Erythroblast (primary cell): Measurements from ENCODE around the gene PCDH9.

Experiments used
- GATA1 ChIP-seq: IDR thresholded peaks from 2 replicates; pipeline ENCODE4 v1.6.1; 2011; ENCODE audit warnings: low read depth, mild to moderate bottlenecking, control low read depth, low read length, moderate library complexity
- POLR2A ChIP-seq: IDR thresholded peaks from 2 replicates; pipeline ENCODE4 v1.6.1; 2011; ENCODE audit warnings: mild to moderate bottlenecking, low read length

GRCh38 chr13:66634384-66634783 is 595.8 kb downstream of the PCDH9 start:
- TF ChIP-seq POLR2A (no peak), GATA1 (no peak)
